Activated T-helper 1 cell treated with anti-CD3 and anti-CD28 coated beads, Interleukin-12 subunit alpha, Interleukin-12 subunit beta, Interleukin-2, Interleukin-4 antibody, amounts not matched to agents 30 ng/mL and 10 ng/mL and 1 ng/mL, durations not matched to agents 14 hours and 24 hours and 36 hours (primary cell): ENCODE data around the gene RASSF8. TPM values are rescaled to one million over a fixed set of nuclear protein-coding genes. Genes with fewer than 3 reads are reported as not detected.
A peak's percentile ranks its signal among the peaks of the same experiment; 100 is the strongest.

ENCODE experiments used
- DNase-seq: peaks from one replicate; pipeline ENCODE4 v3.0.0; 2021; ENCODE audit warnings: low spot score
- H3K27ac Mint-ChIP-seq: one replicate; pipeline ENCODE4 v1.8.0; 2021; ENCODE audit warnings: mild to moderate bottlenecking, mixed read lengths
- H3K27me3 Mint-ChIP-seq: one replicate; pipeline ENCODE4 v1.8.0; 2022; ENCODE audit warnings: mild to moderate bottlenecking, moderate library complexity, mixed read lengths; ENCODE audit not compliant: insufficient read depth
- H3K36me3 Mint-ChIP-seq: one replicate; pipeline ENCODE4 v1.8.0; 2021; ENCODE audit warnings: low read depth, mixed read lengths
- H3K4me1 Mint-ChIP-seq: one replicate; pipeline ENCODE4 v1.8.0; 2021; ENCODE audit warnings: low read depth, mixed read lengths
- H3K4me3 Mint-ChIP-seq: one replicate; pipeline ENCODE4 v1.8.0; 2021; ENCODE audit warnings: mild to moderate bottlenecking, moderate library complexity, mixed read lengths
- H3K9me3 Mint-ChIP-seq: one replicate; pipeline ENCODE4 v1.8.0; 2021; ENCODE audit warnings: mixed read lengths
- intact Hi-C: fragments of 100-400 bp; cut with micrococcal nuclease; formaldehyde crosslinking; loops from one replicate; pipeline ENCODE4 v1.15.1; 2024
- total RNA-seq: library from RNA; stranded (reverse); gene quantifications from 2 replicates; pipeline ENCODE4 v1.2.3, GENCODE V29; 2022

The RASSF8 gene
- total RNA-seq, 1 donor from 2014 or later, result 0.13 TPM

- DNase-seq, result no peak
- Mint-ChIP-seq H3K9me3 (no peaks in the 10 kb centered on the region), H3K4me1 (no peaks in the 10 kb centered on the region), H3K4me3 (no peak overlapping the region), H3K27me3 (peaks cover 33% of the 10 kb centered on the region), H3K36me3 (no peaks in the 10 kb centered on the region), H3K27ac (no peak overlapping the region)
- intact Hi-C loops, result no loop called here
These were observed 107.0 kb downstream of the RASSF8 start for GRCh38 chr12:26065451-26065850.

DNA sequence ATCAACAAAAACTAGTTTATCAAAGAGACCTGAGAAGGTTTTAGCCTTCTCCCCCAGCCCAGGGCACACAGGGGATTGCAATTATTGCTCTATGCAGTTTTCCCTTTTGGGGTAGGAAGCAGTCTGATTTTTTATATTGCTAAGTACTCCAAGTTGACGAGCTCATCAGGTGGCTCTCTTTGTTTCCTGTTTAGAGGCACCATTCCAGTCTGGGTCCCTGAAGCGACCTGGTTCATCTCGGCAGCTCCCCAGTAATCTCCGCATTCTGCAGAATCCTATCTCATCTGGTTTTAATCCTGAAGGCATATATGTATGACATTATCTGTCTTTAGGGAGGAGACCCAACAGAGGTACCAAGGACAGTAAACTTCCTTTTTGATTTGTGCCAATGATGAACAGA lies 110.0 kb downstream of the RASSF8 start:
- no peak for DNase-seq
- peaks cover 24% of the 10 kb centered on the region for H3K27me3 Mint-ChIP-seq
- no peaks in the 10 kb centered on the region for H3K9me3 Mint-ChIP-seq
- intact Hi-C loops, result no loop called here
- H3K36me3 Mint-ChIP-seq, result no peaks in the 10 kb centered on the region
- H3K4me3 Mint-ChIP-seq, result no peak overlapping the region
- H3K27ac Mint-ChIP-seq, result no peak overlapping the region
- H3K4me1 Mint-ChIP-seq, result no peaks in the 10 kb centered on the region

DNA sequence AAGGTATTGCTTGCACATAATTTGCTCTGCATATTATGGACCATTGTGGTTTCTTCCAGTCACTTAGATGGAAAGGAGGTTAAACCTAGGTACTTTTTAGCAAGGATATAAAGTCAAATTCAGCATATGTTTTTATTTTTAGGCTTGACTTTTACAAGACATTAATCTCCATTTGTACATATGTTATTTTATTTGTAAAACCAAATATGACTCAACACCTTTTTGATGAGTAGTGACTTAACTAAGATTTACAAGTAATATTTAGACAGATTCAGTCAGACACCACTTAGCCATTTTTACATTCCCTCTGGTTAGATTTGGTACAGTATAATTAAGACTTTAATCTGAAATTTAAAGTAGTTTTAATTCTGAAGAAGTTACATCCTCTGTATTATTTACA lies 111.3 kb downstream of the RASSF8 start:
- no peak for DNase-seq
- Mint-ChIP-seq H3K4me3 (no peak overlapping the region), H3K27ac (no peak overlapping the region), H3K4me1 (no peaks in the 10 kb centered on the region), H3K9me3 (no peaks in the 10 kb centered on the region), H3K36me3 (no peaks in the 10 kb centered on the region), H3K27me3 (peaks cover 18% of the 10 kb centered on the region)
- intact Hi-C loops, result no loop called here

GRCh38 chr12:26077915-26078702 lies 119.6 kb downstream of the RASSF8 start:
- H3K27ac Mint-ChIP-seq, result no peak overlapping the region
- no peaks in the 10 kb centered on the region for H3K36me3 Mint-ChIP-seq
- H3K9me3 Mint-ChIP-seq, result no peaks in the 10 kb centered on the region
- H3K4me3 Mint-ChIP-seq, result no peak overlapping the region
- H3K4me1 Mint-ChIP-seq, result no peaks in the 10 kb centered on the region
- peaks cover 9% of the 10 kb centered on the region for H3K27me3 Mint-ChIP-seq
- no peak for DNase-seq
- intact Hi-C loops, result no loop called here

DNA sequence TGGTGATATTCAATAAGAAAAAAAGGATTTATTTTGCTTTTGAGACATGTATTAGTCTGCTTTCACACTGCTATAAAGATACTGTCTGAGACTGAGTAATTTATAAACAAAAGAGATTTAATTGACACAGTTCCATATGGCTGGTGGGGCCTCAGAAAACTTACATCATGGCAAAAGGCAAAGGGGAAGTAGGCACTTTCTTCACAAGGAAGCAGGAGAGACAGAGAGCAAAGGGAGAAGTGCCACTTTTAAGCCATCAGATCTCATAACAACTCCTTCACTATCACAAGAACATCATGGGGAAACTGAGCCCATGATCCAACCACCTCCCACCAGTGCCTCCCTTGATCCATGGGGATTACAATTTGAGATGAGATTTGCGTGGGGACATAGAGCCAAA lies 122.4 kb downstream of the RASSF8 start:
- no peak for DNase-seq
- Mint-ChIP-seq H3K4me1 (no peaks in the 10 kb centered on the region), H3K27me3 (peaks cover 7% of the 10 kb centered on the region), H3K36me3 (no peaks in the 10 kb centered on the region), H3K4me3 (no peak overlapping the region), H3K27ac (no peak overlapping the region), H3K9me3 (no peaks in the 10 kb centered on the region)
- intact Hi-C loops, result no loop called here

GRCh38 chr12:26086936-26087335 lies 128.5 kb downstream of the RASSF8 start:
- no peak for DNase-seq
- no peaks in the 10 kb centered on the region for H3K27me3 Mint-ChIP-seq
- intact Hi-C loops, result no loop called here
- peaks cover 5% of the 10 kb centered on the region for H3K4me1 Mint-ChIP-seq
- no peak overlapping the region for H3K4me3 Mint-ChIP-seq
- H3K9me3 Mint-ChIP-seq, result no peaks in the 10 kb centered on the region
- no peak overlapping the region for H3K27ac Mint-ChIP-seq
- no peaks in the 10 kb centered on the region for H3K36me3 Mint-ChIP-seq

DNA sequence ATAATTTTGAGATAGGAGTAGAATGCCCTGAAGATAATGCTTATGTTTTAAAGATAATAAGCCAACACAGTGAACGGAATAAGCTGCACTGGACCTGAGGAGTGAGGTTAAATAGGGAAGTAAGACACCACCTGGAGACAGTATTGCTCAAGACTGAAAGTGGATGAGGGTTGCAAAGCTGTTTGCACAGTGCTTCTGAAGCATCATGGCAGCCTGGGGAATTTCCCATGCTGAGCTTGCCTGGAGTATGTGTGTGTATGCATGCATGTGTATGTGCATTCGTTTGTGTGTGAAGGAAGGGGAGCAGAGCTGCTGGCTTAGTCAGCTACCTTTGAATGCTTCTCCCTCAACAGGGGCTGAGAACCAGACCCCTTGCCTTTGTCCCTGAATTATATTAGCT lies 130.5 kb downstream of the RASSF8 start:
- Mint-ChIP-seq H3K27ac (no peak overlapping the region), H3K4me1 (peaks cover 5% of the 10 kb centered on the region), H3K27me3 (no peaks in the 10 kb centered on the region), H3K36me3 (no peaks in the 10 kb centered on the region), H3K9me3 (no peaks in the 10 kb centered on the region), H3K4me3 (no peak overlapping the region)
- peak; percentile 7 for DNase-seq
- intact Hi-C loops, result no loop called here

GRCh38 chr12:26090836-26091510 lies 132.5 kb downstream of the RASSF8 start:
- Mint-ChIP-seq H3K27me3 (peaks cover 3% of the 10 kb centered on the region), H3K4me1 (peaks cover 5% of the 10 kb centered on the region), H3K9me3 (no peaks in the 10 kb centered on the region), H3K36me3 (no peaks in the 10 kb centered on the region), H3K27ac (no peak overlapping the region), H3K4me3 (no peak overlapping the region)
- no peak for DNase-seq
- intact Hi-C loops, result no loop called here

- intact Hi-C loops, result no loop called here
- Mint-ChIP-seq H3K4me1 (peaks cover 5% of the 10 kb centered on the region), H3K36me3 (no peaks in the 10 kb centered on the region), H3K4me3 (no peak overlapping the region), H3K27ac (no peak overlapping the region), H3K9me3 (no peaks in the 10 kb centered on the region), H3K27me3 (peaks cover 3% of the 10 kb centered on the region)
- no peak for DNase-seq
These were observed 133.3 kb downstream of the RASSF8 start for GRCh38 chr12:26091822-26092221.

DNA sequence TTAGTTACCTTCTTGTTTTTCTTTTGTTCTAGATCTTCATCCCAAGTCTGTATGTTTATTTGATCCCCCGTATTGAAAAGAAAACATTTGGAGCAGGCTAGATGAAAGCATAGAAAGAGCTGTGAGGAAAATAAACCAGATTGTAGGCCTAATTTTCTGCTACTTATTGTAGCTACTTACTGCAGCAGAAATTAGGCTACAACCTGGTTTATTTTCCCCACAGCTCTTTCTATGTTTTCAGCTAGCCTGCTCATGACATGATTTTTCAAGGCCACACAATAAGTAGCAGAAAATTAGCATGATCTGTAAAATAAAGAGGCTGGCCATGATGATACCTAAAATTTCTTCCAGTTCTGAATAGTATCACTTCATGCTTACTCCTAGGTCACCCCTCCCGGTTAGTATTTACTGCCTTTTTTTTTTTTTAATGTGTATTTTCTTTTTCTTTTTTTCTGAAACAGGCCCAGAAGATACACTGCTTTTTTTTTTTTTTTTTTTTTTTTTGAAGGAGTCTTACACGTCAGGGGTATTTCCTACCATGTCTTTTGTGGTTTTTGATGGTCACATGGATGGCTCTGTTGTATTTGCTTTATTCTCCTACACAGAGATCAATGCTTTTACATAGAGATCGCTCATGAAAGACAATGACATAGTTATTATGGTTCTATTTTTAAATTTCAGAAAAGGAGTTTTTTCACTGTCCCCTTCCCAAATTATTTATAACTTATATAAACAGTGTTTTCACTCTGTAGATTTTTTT lies 134.0 kb downstream of the RASSF8 start:
- DNase-seq, result no peak
- Mint-ChIP-seq H3K27ac (no peak overlapping the region), H3K36me3 (no peaks in the 10 kb centered on the region), H3K9me3 (no peaks in the 10 kb centered on the region), H3K4me3 (no peak overlapping the region), H3K4me1 (peaks cover 5% of the 10 kb centered on the region), H3K27me3 (peaks cover 5% of the 10 kb centered on the region)
- intact Hi-C loops, result no loop called here

GRCh38 chr12:26095186-26095585 lies 136.7 kb downstream of the RASSF8 start:
- Mint-ChIP-seq H3K4me3 (no peak overlapping the region), H3K4me1 (no peaks in the 10 kb centered on the region), H3K36me3 (no peaks in the 10 kb centered on the region), H3K27ac (no peak overlapping the region), H3K9me3 (no peaks in the 10 kb centered on the region), H3K27me3 (peaks cover 12% of the 10 kb centered on the region)
- intact Hi-C loops, result loop anchor here (5.0 kb wide), 2 partner anchors 757 to 792 kb away; no protein-coding TSS in a partner anchor
- no peak for DNase-seq

DNA sequence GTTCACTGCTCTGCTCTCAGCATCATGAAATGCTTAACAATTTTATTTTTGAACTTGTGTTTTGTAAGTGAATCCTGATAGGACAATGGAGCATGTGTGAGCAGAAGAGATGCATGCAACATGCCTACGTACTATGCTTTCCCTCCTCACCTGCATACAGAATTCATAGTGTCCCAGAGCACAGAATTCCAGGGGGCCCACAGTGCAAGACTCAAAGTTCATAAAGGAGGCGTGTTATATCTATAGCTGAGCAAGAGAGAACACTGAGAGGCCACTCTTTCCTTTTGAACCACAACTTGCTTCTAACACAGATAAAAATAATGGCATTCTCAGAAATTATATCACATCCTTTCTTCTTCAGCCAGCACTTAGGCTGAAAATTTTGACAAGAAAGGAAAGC lies 137.6 kb downstream of the RASSF8 start:
- no peaks in the 10 kb centered on the region for H3K9me3 Mint-ChIP-seq
- H3K36me3 Mint-ChIP-seq, result no peaks in the 10 kb centered on the region
- H3K4me1 Mint-ChIP-seq, result no peaks in the 10 kb centered on the region
- no peak overlapping the region for H3K27ac Mint-ChIP-seq
- no peak overlapping the region for H3K4me3 Mint-ChIP-seq
- intact Hi-C loops, result loop anchor here (2.0 to 5.0 kb wide), 3 partner anchors 429 to 791 kb away; no protein-coding TSS in a partner anchor
- DNase-seq, result no peak
- H3K27me3 Mint-ChIP-seq, result peaks cover 17% of the 10 kb centered on the region
